Endodermal cell (in vitro differentiated cells): Measurements from ENCODE around the gene HMGCLL1. TPM values are rescaled to one million over a fixed set of nuclear protein-coding genes. Genes with fewer than 3 reads are reported as not detected.

Source experiments
- DNase-seq: peaks from one replicate; pipeline ENCODE4 v3.0.0-alpha.2; 2017
- H3K27ac ChIP-seq: 2 replicates; pipeline ENCODE4 v1.5.1; 2013; ENCODE audit warnings: mild to moderate bottlenecking, low read depth, low read length, moderate library complexity
- H3K27me3 ChIP-seq: 2 replicates; pipeline ENCODE4 v1.6.1; 2013; ENCODE audit warnings: mild to moderate bottlenecking, low read length, moderate library complexity; ENCODE audit not compliant: insufficient read depth, control insufficient read depth, poor library complexity, severe bottlenecking
- H3K36me3 ChIP-seq: 2 replicates; pipeline ENCODE4 v1.7.0; 2013; ENCODE audit warnings: mild to moderate bottlenecking, low read length, moderate library complexity; ENCODE audit not compliant: control insufficient read depth, insufficient read depth
- H3K4me1 ChIP-seq: one replicate; pipeline ENCODE4 v1.7.0; 2013; ENCODE audit warnings: low read length; ENCODE audit not compliant: control insufficient read depth, insufficient read depth
- H3K4me3 ChIP-seq: 2 replicates; pipeline ENCODE4 v1.5.1; 2013; ENCODE audit warnings: mild to moderate bottlenecking, low read length, moderate library complexity
- H3K9ac ChIP-seq: 2 replicates; pipeline ENCODE4 v1.6.1; 2013; ENCODE audit warnings: mild to moderate bottlenecking, low read length, moderate library complexity; ENCODE audit not compliant: poor library complexity, severe bottlenecking; ENCODE audit errors: extremely low read depth
- H3K9me3 ChIP-seq: 2 replicates; pipeline ENCODE4 v1.6.1; 2013; ENCODE audit warnings: mild to moderate bottlenecking, low read length, moderate library complexity; ENCODE audit not compliant: control insufficient read depth
- H3K27ac Mint-ChIP-seq: 2 replicates; pipeline ENCODE4 v1.8.0; 2020; ENCODE audit warnings: mixed read lengths
- H3K27me3 Mint-ChIP-seq: 2 replicates; pipeline ENCODE4 v1.8.0; 2021; ENCODE audit warnings: mild to moderate bottlenecking, mixed read lengths; ENCODE audit not compliant: insufficient read depth
- H3K36me3 Mint-ChIP-seq: 2 replicates; pipeline ENCODE4 v1.8.0; 2020; ENCODE audit warnings: low read depth, mixed read lengths
- H3K4me1 Mint-ChIP-seq: 2 replicates; pipeline ENCODE4 v1.8.0; 2020; ENCODE audit warnings: mixed read lengths
- H3K4me3 Mint-ChIP-seq: 2 replicates; pipeline ENCODE4 v1.8.0; 2020; ENCODE audit warnings: mild to moderate bottlenecking, moderate library complexity, mixed read lengths
- H3K9me3 Mint-ChIP-seq: 2 replicates; pipeline ENCODE4 v1.8.0; 2020; ENCODE audit warnings: mild to moderate bottlenecking, mixed read lengths
- WGBS, 2 experiments: methylation state at CpG; one replicate each; pipeline versions ENCODE4 v1.1.5 to v1.1.7; 2013; ENCODE audit warnings: missing lambda C conversion rate in 2 of 2, mixed read lengths in 1 of 2; ENCODE audit not compliant: insufficient coverage in 1 of 2, insufficient read length in 1 of 2; 5-methylcytosine and 5-hydroxymethylcytosine counted together
- total RNA-seq, 2 donors: library from RNA; stranded (reverse); fragmentation: NEBNext Ultra II Directional in 1 of 2; extraction: Animal tissue kit (Norgen Biotek cat#: 25700) in 1 of 2; gene quantifications; 2 replicates in 1 of 2; 3 replicates in 1 of 2; pipeline ENCODE4 v1.2.1, GENCODE V29; 2021
- TF ChIP-seq, protein P1 (sequence below): fragments of 200-600 bp; sonication (generic); conservative IDR thresholded peaks from 2 replicates; pipeline ENCODE4 v1.5.0; 2021; ENCODE audit warnings: antibody characterized with exemption, mild to moderate bottlenecking

Gene HMGCLL1
- total RNA-seq, 2 donors from 2014 or later: 0.20 to 0.60 TPM

DNA sequence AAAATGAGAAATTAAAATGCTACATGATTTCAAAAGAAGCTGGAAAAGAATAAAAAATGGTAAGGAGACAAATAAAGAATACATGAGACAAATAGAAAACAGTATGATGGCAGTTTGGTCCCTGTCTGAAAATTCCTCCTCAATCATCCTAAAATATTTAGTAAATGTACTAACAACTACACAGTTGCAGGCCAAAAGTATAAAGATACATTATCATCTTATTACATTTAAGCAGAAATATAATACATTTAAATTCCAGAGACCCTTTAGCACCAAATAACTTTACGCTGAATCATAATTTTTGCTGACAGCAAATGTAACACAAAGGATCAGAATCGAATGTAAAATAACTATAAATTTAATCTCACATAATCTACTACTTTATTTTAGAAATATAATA lies 4.4 kb downstream of the HMGCLL1 start:
- no peak overlapping the region for H3K27ac ChIP-seq
- peaks cover 12% of the 10 kb centered on the region for H3K27me3 ChIP-seq
- no peaks in the 10 kb centered on the region for H3K36me3 ChIP-seq
- peaks cover 5% of the 10 kb centered on the region for H3K9me3 Mint-ChIP-seq
- H3K9ac ChIP-seq: no peak overlapping the region
- H3K4me3 ChIP-seq: no peak overlapping the region
- TF ChIP-seq, protein P1, sequence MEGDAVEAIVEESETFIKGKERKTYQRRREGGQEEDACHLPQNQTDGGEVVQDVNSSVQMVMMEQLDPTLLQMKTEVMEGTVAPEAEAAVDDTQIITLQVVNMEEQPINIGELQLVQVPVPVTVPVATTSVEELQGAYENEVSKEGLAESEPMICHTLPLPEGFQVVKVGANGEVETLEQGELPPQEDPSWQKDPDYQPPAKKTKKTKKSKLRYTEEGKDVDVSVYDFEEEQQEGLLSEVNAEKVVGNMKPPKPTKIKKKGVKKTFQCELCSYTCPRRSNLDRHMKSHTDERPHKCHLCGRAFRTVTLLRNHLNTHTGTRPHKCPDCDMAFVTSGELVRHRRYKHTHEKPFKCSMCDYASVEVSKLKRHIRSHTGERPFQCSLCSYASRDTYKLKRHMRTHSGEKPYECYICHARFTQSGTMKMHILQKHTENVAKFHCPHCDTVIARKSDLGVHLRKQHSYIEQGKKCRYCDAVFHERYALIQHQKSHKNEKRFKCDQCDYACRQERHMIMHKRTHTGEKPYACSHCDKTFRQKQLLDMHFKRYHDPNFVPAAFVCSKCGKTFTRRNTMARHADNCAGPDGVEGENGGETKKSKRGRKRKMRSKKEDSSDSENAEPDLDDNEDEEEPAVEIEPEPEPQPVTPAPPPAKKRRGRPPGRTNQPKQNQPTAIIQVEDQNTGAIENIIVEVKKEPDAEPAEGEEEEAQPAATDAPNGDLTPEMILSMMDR: no peak
- H3K4me1 Mint-ChIP-seq: peaks cover 2% of the 10 kb centered on the region
- H3K4me1 ChIP-seq: no peaks in the 10 kb centered on the region
- no peak overlapping the region for H3K27ac Mint-ChIP-seq
- no peak overlapping the region for H3K4me3 Mint-ChIP-seq
- H3K27me3 Mint-ChIP-seq: peaks cover 33% of the 10 kb centered on the region
- peaks cover 20% of the 10 kb centered on the region for H3K9me3 ChIP-seq
- H3K36me3 Mint-ChIP-seq: peaks cover 2% of the 10 kb centered on the region
- WGBS, 2 experiments: 94% methylated on average over 1 of the region's 2 CpGs; no CpG with 5 or more reads in 1 of the 2 experiments
- no peak for DNase-seq

DNA sequence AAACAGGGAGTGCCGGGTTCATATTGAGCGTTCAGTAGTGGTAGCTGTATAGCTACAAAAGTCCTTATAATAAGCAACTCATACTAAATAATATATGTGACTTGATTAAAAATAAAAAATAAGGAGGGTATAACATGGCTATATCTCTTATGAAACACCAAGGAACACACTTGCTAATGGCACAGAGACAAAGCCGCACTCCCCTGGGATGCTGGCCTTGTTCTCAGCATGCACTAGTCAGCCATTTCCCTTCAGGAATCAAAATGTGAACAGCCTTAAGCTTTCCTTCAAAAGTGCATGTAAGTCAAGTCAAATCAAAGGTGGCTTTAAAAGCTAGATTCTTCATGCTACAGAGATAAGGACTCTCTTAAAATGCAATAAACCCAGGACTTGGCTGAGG lies 9.4 kb downstream of the HMGCLL1 start:
- Mint-ChIP-seq H3K9me3 (peaks cover 5% of the 10 kb centered on the region), H3K27ac (no peak overlapping the region), H3K4me1 (no peaks in the 10 kb centered on the region), H3K27me3 (no peaks in the 10 kb centered on the region), H3K36me3 (peaks cover 2% of the 10 kb centered on the region), H3K4me3 (no peak overlapping the region)
- no peak overlapping the region for H3K27ac ChIP-seq
- no peaks in the 10 kb centered on the region for H3K4me1 ChIP-seq
- WGBS, 2 experiments: 95 to 100% methylated on average over 1 of the region's 3 CpGs
- DNase-seq: no peak
- H3K36me3 ChIP-seq: no peaks in the 10 kb centered on the region
- peaks cover 20% of the 10 kb centered on the region for H3K9me3 ChIP-seq
- H3K4me3 ChIP-seq: no peak overlapping the region
- no peak overlapping the region for H3K9ac ChIP-seq
- TF ChIP-seq, protein P1: no peak
- H3K27me3 ChIP-seq: no peaks in the 10 kb centered on the region

DNA sequence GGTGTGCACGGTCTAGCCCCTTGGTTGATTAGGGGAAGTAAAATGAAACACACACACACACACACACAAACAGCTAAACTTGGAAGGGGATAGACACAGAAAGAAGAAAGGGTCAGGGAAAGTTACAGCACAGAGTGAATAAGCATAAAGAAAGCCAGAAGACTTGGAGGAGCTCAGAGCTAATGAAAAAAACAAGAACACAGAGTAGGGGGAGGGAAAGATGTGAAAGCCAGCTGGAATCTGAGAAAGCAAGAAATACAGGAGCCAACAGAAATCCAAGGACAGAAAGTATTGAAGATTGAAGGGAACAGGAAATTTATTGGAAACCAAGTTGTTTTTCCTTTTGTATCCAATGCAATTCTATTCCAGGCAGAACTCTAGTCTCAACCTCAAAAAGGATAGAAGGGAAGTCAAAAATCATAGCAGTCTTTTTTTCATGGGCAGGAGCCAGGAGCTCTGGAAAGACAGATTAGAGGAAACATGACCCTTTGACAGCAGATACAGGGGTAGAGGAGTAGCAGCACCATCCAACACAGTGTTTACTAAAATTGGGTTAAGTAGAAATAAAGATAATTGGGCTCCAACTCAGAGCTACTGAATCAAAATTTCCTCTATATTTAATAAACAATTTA lies 10.1 kb downstream of the HMGCLL1 start:
- no peaks in the 10 kb centered on the region for H3K27me3 ChIP-seq
- H3K27ac Mint-ChIP-seq: no peak overlapping the region
- no peaks in the 10 kb centered on the region for H3K27me3 Mint-ChIP-seq
- H3K36me3 ChIP-seq: no peaks in the 10 kb centered on the region
- no CpG with 5 or more reads among the region's 1 CpG for WGBS, 2 experiments
- H3K36me3 Mint-ChIP-seq: peaks cover 2% of the 10 kb centered on the region
- H3K4me1 Mint-ChIP-seq: no peaks in the 10 kb centered on the region
- H3K9me3 Mint-ChIP-seq: peaks cover 5% of the 10 kb centered on the region
- no peak overlapping the region for H3K4me3 Mint-ChIP-seq
- no peak overlapping the region for H3K4me3 ChIP-seq
- no peaks in the 10 kb centered on the region for H3K4me1 ChIP-seq
- no peak overlapping the region for H3K9ac ChIP-seq
- TF ChIP-seq, protein P1: no peak
- no peak for DNase-seq
- no peak overlapping the region for H3K27ac ChIP-seq
- peaks cover 13% of the 10 kb centered on the region for H3K9me3 ChIP-seq
